ENCODE measurements around the gene DHCR7.

Gene DHCR7

DNA sequence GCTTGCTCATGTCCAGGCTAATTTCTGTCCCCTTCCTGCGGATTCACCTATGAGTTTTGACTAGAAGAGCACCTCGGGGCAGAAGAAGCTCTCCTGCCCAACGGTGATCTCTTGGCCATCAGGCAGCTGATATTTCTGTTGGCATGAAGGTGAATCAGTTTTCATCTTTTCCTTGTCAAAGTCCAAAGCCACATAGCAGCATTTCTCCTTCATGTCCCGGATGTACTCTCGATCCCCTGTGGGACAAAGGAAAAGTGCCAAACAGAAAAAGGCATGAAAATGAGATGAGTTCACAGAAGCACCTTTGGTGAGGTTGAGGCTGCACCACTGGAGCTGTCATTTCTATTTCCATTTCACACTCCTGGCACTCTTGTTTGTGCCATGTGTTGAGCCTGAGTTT lies 56.8 kb downstream of the DHCR7 start:
- no peak overlapping the region for H3K4me3 ChIP-seq (ENCODE audit: low read depth, low read length)
- DNase-seq (ENCODE audit: low read depth, low spot score) = no peak
- in situ Hi-C loops (cut with HindIII; ENCODE audit: low sequenced_read_pairs) = no loop called here
- TF ChIP-seq, protein P1, sequence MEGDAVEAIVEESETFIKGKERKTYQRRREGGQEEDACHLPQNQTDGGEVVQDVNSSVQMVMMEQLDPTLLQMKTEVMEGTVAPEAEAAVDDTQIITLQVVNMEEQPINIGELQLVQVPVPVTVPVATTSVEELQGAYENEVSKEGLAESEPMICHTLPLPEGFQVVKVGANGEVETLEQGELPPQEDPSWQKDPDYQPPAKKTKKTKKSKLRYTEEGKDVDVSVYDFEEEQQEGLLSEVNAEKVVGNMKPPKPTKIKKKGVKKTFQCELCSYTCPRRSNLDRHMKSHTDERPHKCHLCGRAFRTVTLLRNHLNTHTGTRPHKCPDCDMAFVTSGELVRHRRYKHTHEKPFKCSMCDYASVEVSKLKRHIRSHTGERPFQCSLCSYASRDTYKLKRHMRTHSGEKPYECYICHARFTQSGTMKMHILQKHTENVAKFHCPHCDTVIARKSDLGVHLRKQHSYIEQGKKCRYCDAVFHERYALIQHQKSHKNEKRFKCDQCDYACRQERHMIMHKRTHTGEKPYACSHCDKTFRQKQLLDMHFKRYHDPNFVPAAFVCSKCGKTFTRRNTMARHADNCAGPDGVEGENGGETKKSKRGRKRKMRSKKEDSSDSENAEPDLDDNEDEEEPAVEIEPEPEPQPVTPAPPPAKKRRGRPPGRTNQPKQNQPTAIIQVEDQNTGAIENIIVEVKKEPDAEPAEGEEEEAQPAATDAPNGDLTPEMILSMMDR (IDR thresholded peaks at IDR 0.05; ENCODE audit: low read depth, low read length) = no peak

DNA sequence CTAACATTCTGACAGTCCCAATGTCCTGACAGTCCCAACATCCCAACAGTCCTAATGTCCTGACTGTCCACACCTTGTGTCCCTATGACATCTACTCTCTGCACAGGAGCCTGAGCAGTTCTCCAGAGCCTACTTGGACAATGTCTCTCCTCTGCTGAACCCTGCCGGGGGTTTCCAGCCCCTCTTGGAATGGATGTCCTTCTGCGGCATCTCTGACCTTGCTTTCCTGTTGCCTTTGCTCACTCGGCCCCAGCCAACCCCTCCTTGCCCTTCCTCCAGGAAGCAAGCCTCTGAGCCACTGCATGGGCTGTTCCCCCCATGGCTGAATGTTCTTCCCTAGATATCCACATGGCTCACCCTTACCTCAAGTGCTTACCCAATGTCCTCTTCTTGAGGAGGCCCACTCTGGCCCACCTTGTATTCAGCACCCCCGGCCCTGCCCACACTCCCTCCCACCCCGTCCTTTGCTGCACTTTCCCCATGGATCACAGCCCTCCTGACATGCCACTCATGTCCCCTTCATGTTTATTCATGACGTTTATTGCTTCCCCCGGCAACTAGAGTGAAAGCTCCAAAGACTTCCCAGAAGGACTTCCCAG lies 59.5 kb downstream of the DHCR7 start:
- H3K4me3 ChIP-seq (ENCODE audit: low read depth, low read length) = no peak overlapping the region
- in situ Hi-C loops (cut with HindIII; ENCODE audit: low sequenced_read_pairs) = no loop called here
- TF ChIP-seq, protein P1 (IDR thresholded peaks at IDR 0.05; ENCODE audit: low read depth, low read length) = no peak
- DNase-seq (ENCODE audit: low read depth, low spot score) = no peak

DNA sequence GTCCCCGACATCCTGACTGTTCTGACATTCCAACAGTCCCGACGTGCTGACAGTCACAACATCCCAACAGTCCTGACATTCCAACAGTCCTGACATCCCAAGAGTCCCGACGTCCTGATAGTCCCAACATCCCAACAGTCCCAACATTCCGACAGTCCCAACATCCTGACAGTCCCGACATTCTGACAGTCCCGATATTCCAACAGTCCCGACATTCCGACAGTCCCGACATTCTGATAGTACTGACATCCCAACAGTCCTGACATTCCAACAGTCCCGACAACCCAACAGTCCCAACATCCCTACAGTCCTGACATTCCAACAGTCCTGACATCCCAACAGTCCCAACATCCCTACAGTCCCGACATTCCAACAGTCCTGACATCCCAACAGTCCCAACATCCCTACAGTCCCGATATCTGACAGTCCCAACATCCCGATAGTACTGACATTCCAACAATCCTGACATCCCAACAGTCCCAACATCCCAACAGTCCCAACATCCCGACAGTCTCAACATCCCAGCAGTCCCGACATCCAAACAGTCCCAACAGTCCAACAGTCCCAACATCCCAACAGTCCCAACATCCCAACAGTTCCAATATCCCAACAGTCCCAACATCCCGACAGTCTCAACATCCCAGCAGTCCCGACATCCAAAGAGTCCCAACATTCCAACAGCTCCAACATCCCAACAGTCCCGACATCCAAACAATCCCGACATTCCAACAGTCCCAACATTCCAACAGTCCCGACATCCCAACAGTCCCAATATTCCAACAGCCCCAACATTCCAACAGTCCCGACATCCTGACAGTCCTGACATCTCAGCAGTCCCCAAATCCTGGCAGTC lies 60.2 kb downstream of the DHCR7 start:
- no peak overlapping the region for H3K4me3 ChIP-seq (ENCODE audit: low read depth, low read length)
- no peak for DNase-seq (ENCODE audit: low read depth, low spot score)
- in situ Hi-C loops (cut with HindIII; ENCODE audit: low sequenced_read_pairs) = no loop called here
- TF ChIP-seq, protein P1 (IDR thresholded peaks at IDR 0.05; ENCODE audit: low read depth, low read length) = no peak

DNA sequence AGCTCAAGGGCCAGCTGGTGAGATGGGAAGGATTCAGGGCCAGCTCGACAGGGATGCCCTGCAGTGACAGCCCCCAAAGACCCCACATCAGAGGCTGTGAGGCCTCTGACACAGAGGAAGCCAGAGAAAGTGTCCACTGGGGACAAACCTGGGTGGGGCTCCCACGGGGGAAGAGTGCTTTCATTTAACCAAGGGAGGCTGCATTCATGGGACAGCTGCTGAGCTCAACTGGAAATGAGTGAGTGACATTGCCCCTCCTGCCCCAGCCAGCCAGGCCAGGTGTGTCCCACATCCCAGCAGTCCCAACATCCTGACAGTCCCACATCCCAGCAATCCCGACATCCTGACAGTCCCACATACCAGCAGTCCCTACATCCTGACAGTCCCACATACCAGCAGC lies 61.0 kb downstream of the DHCR7 start:
- no peak overlapping the region for H3K4me3 ChIP-seq (ENCODE audit: low read depth, low read length)
- no peak for DNase-seq (ENCODE audit: low read depth, low spot score)
- TF ChIP-seq, protein P1 (IDR thresholded peaks at IDR 0.05; ENCODE audit: low read depth, low read length) = no peak
- in situ Hi-C loops (cut with HindIII; ENCODE audit: low sequenced_read_pairs) = no loop called here

DNA sequence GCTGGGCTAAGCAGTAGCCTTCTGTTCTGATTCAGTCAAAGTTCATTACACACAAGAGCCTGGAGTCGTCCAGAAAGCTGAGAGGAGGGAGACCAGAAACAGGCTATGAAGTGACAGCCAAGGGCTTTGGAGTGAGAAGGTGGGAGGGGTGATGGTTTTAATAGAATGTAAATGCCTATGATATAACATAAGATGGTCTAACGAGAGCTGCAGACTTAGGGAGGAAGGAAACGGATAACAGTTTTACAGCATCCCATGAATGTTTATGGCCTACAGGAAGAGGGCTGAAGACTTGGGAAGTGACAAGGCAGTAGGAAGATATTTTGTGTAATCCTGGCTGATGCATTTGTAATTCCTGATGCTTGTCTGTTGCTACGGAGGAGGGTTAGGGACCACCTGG lies 62.0 kb downstream of the DHCR7 start:
- TF ChIP-seq, protein P1 (IDR thresholded peaks at IDR 0.05; ENCODE audit: low read depth, low read length) = no peak
- no peak for DNase-seq (ENCODE audit: low read depth, low spot score)
- in situ Hi-C loops (cut with HindIII; ENCODE audit: low sequenced_read_pairs) = no loop called here

DNA sequence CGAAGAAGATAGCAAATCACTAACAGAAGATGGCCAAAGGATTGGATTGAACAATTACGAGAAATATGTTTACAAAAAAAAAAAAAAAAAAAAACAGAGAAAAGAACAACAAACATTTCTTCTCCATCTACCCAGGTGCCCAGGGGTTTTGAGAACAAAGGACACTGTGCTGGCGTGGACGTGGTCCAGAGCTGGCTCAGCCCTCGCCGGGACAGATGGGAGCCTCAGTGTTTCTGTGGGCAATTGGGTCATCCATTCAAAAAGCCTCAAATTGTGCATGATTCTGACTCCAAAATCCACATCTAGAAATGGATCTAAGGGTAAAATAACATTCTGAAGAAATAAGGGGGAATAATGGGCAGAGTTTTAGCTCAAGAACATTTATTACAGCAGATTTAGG lies 63.1 kb downstream of the DHCR7 start:
- H3K4me3 ChIP-seq (ENCODE audit: low read depth, low read length) = no peak overlapping the region
- no peak for DNase-seq (ENCODE audit: low read depth, low spot score)
- in situ Hi-C loops (cut with HindIII; ENCODE audit: low sequenced_read_pairs) = no loop called here
- TF ChIP-seq, protein P1 (IDR thresholded peaks at IDR 0.05; ENCODE audit: low read depth, low read length) = no peak

More for the DNA sequence above, 62.0 kb downstream of the DHCR7 start:
- H3K4me3 ChIP-seq (ENCODE audit: low read depth, low read length) = no peak overlapping the region

Measured in astrocyte of the spinal cord (primary cell).